Measurements from ENCODE around the gene FAM234B.

DNA sequence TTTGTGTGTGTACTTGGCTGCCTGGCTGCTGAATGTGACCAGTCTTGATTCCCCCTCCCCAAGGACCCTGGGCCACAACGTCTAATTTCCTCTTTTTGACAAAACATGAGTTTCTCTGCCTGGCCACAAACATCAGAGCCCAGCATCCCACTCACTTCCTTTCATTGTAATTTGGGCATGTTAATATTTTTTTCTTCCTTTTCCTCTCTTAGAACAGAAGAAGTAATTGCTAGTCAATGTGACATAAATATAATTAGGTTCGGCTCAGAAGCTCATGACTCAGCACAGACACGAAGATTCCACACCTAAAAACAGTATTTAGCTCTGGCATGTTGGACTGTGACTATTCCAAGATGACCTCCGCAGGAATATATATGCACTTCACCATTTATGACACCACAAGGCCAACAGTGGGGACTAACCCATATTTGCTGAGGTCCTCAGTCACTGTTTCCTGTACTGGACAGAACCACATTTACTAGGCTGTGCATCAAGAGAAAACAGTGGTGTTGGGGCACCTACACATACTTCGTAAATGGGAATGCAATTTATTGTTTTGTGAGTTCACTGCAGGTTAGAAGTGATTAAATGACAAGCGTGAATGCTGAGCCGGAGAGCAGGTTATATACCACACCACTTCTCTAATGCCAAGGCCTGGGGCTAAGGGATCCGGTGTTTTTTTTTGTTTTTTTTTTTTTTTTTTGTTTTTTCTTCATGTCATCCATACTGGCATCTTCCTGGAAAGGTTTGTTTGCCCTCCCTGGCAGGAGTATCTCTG lies 55.1 kb downstream of the FAM234B start:
- TF ChIP-seq, protein P1, sequence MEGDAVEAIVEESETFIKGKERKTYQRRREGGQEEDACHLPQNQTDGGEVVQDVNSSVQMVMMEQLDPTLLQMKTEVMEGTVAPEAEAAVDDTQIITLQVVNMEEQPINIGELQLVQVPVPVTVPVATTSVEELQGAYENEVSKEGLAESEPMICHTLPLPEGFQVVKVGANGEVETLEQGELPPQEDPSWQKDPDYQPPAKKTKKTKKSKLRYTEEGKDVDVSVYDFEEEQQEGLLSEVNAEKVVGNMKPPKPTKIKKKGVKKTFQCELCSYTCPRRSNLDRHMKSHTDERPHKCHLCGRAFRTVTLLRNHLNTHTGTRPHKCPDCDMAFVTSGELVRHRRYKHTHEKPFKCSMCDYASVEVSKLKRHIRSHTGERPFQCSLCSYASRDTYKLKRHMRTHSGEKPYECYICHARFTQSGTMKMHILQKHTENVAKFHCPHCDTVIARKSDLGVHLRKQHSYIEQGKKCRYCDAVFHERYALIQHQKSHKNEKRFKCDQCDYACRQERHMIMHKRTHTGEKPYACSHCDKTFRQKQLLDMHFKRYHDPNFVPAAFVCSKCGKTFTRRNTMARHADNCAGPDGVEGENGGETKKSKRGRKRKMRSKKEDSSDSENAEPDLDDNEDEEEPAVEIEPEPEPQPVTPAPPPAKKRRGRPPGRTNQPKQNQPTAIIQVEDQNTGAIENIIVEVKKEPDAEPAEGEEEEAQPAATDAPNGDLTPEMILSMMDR (IDR thresholded peaks at IDR 0.05), result no peak
- no peak for TF ChIP-seq ELF4 (CRISPR knock-in tag; IDR thresholded peaks at IDR 0.05; ENCODE audit: low read depth)
- TF ChIP-seq JUN (CRISPR knock-in tag; IDR thresholded peaks at IDR 0.05), result no peak
- no peak for TF ChIP-seq FOXJ3 (CRISPR knock-in tag; IDR thresholded peaks at IDR 0.05; ENCODE audit: borderline replicate concordance)
- TF ChIP-seq SP1 (CRISPR knock-in tag; conservative IDR thresholded peaks at IDR 0.05), result no peak
- TF ChIP-seq ZNF219 (CRISPR knock-in tag; IDR thresholded peaks at IDR 0.05; ENCODE audit: borderline replicate concordance), result no peak

All from WTC11 (cell line).